Karpas-422 (cell line): ENCODE measurements around the gene CAPN8. TPM values are rescaled to one million over a fixed set of nuclear protein-coding genes. Genes with fewer than 3 reads are reported as not detected.

ENCODE experiments used
- DNase-seq: peaks from one replicate; pipeline ENCODE4 v3.0.0-alpha.2; 2015
- H2AFZ ChIP-seq: fragments of 200-600 bp; sonication (generic); 2 replicates; pipeline ENCODE4 v1.6.1; 2014; ENCODE audit warnings: antibody characterized with exemption, low read length, mixed read lengths
- H3K27ac ChIP-seq: fragments of 200-600 bp; sonication (generic); 2 replicates; pipeline ENCODE4 v1.5.1; 2014; ENCODE audit warnings: mild to moderate bottlenecking, low read length, moderate library complexity
- H3K27me3 ChIP-seq: fragments of 200-600 bp; sonication (generic); 2 replicates; pipeline ENCODE4 v1.6.1; 2014; ENCODE audit warnings: low read length, mixed read lengths
- H3K36me3 ChIP-seq: fragments of 200-600 bp; sonication (generic); 2 replicates; pipeline ENCODE4 v1.6.1; 2014; ENCODE audit warnings: low read length, mixed read lengths; ENCODE audit not compliant: insufficient read depth
- H3K4me1 ChIP-seq: fragments of 200-600 bp; sonication (generic); 2 replicates; pipeline ENCODE4 v1.6.1; 2014; ENCODE audit warnings: mild to moderate bottlenecking, low read length, mixed read lengths
- H3K4me2 ChIP-seq: fragments of 200-600 bp; sonication (generic); 2 replicates; pipeline ENCODE4 v1.6.1; 2014; ENCODE audit warnings: low read length, low read depth, mild to moderate bottlenecking; ENCODE audit not compliant: poor library complexity, severe bottlenecking
- H3K4me3 ChIP-seq: fragments of 200-600 bp; sonication (generic); 2 replicates; pipeline ENCODE4 v1.5.1; 2014; ENCODE audit warnings: mild to moderate bottlenecking, antibody characterized with exemption, low read length, mixed read lengths
- H3K79me2 ChIP-seq: fragments of 200-600 bp; sonication (generic); 2 replicates; pipeline ENCODE4 v1.6.1; 2014; ENCODE audit warnings: mild to moderate bottlenecking, low read length, mixed read lengths
- H3K9ac ChIP-seq: fragments of 200-600 bp; sonication (generic); 2 replicates; pipeline ENCODE4 v1.6.0; 2014; ENCODE audit warnings: low read length
- H3K9me2 ChIP-seq: fragments of 200-600 bp; sonication (generic), shearing (Covaris generic); replicated peaks from 2 replicates; pipeline ENCODE4 v1.6.0; 2014; ENCODE audit warnings: mild to moderate bottlenecking, low read length, moderate library complexity; ENCODE audit not compliant: insufficient read depth
- H3K9me3 ChIP-seq: fragments of 300-700, 200-600 bp; sonication (generic); 2 replicates; pipeline ENCODE4 v1.6.1; 2014; ENCODE audit warnings: low read length, mixed read lengths
- H4K20me1 ChIP-seq: fragments of 200-600 bp; sonication (generic); 2 replicates; pipeline ENCODE4 v1.6.1; 2014; ENCODE audit warnings: mild to moderate bottlenecking, antibody characterized with exemption, low read length, low read depth; ENCODE audit not compliant: insufficient read depth
- total RNA-seq: library from RNA; depleted of rRNA; stranded (reverse); fragments of >200 nt; shearing (Covaris generic); gene quantifications from 2 replicates; pipeline ENCODE4 v1.2.3, GENCODE V29; 2014; ENCODE audit warnings: low replicate concordance

Gene CAPN8
- total RNA-seq, 1 experiment from 2014 or later, result not detected

DNA sequence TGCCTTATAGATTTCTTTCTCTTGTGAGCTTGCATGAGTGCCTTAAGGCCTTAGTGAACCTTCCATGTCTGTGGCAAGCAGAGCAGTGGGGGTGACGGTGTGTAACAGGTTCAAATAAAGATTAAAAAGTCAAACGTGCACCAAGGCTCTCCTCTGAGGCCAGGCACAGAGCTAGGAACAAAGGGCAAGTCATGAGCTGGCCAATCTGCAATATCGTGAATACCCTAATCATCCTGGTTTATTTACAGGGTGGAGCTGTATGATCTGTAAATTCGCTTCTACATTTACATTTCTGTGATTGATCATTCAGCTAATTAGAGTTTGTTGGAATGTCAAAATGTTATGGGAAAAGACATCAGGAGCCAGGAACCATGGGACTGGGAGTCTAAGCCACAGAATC is 120.2 kb downstream of the CAPN8 start:
- peaks cover 2% of the 10 kb centered on the region; the same call in 1 of the 2 replicates for H3K4me1 ChIP-seq
- H2AFZ ChIP-seq, result no peak overlapping the region
- H3K4me3 ChIP-seq, result no peak overlapping the region
- no peaks in the 10 kb centered on the region for H3K36me3 ChIP-seq
- no peak overlapping the region for H3K9ac ChIP-seq
- DNase-seq, result no peak
- H3K9me3 ChIP-seq, result no peaks in the 10 kb centered on the region
- no peaks in the 10 kb centered on the region for H4K20me1 ChIP-seq
- H3K9me2 ChIP-seq, result no peaks in the 10 kb centered on the region
- H3K27ac ChIP-seq, result no peak overlapping the region
- H3K79me2 ChIP-seq, result no peaks in the 10 kb centered on the region
- no peaks in the 10 kb centered on the region for H3K27me3 ChIP-seq
- no peak overlapping the region for H3K4me2 ChIP-seq

DNA sequence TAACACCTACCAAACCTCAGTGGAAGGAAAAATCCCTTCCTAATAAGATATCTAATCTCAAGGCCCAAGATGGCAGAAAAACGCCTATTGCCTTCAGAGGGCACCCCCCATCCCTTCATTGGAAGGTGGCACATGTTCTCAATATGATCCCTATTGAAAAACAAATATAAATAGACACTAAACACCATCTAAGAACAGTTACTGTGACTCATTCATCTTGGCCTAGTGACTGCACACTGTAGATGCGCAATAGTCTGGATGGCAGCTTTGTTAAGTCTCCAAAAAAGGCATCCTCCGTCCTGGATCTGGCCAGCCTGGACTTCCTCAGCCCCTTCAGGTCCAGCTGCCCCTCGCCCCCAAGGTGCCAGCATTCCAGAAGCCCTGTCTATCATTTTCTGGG is 121.9 kb downstream of the CAPN8 start:
- H3K4me1 ChIP-seq, result no peaks in the 10 kb centered on the region
- DNase-seq, result no peak
- H3K27ac ChIP-seq, result no peak overlapping the region
- no peaks in the 10 kb centered on the region for H3K9me2 ChIP-seq
- H3K9ac ChIP-seq, result no peak overlapping the region
- no peaks in the 10 kb centered on the region for H3K36me3 ChIP-seq
- H4K20me1 ChIP-seq, result no peaks in the 10 kb centered on the region
- no peak overlapping the region for H2AFZ ChIP-seq
- no peaks in the 10 kb centered on the region for H3K9me3 ChIP-seq
- no peak overlapping the region for H3K4me2 ChIP-seq
- no peak overlapping the region for H3K4me3 ChIP-seq
- H3K27me3 ChIP-seq, result no peaks in the 10 kb centered on the region
- no peaks in the 10 kb centered on the region for H3K79me2 ChIP-seq

- Histone ChIP-seq H3K9me3 (no peaks in the 10 kb centered on the region), H3K79me2 (no peaks in the 10 kb centered on the region), H3K36me3 (no peaks in the 10 kb centered on the region), H3K4me3 (no peak overlapping the region), H3K9ac (no peak overlapping the region), H4K20me1 (no peaks in the 10 kb centered on the region), H2AFZ (no peak overlapping the region), H3K4me1 (no peaks in the 10 kb centered on the region), H3K27ac (no peak overlapping the region), H3K4me2 (no peak overlapping the region), H3K9me2 (no peaks in the 10 kb centered on the region), H3K27me3 (no peaks in the 10 kb centered on the region)
- no peak for DNase-seq
These were observed 122.7 kb downstream of the CAPN8 start for GRCh38 chr1:223542831-223543230.

GRCh38 chr1:223540485-223541106 is 124.9 kb downstream of the CAPN8 start:
- no peaks in the 10 kb centered on the region for H3K4me1 ChIP-seq
- H3K36me3 ChIP-seq, result no peaks in the 10 kb centered on the region
- H3K9me2 ChIP-seq, result no peaks in the 10 kb centered on the region
- H3K9me3 ChIP-seq, result no peaks in the 10 kb centered on the region
- H3K9ac ChIP-seq, result no peak overlapping the region
- no peak overlapping the region for H2AFZ ChIP-seq
- H3K27ac ChIP-seq, result no peak overlapping the region
- H3K79me2 ChIP-seq, result no peaks in the 10 kb centered on the region
- H3K27me3 ChIP-seq, result no peaks in the 10 kb centered on the region
- no peak for DNase-seq
- no peak overlapping the region for H3K4me2 ChIP-seq
- H3K4me3 ChIP-seq, result no peak overlapping the region
- no peaks in the 10 kb centered on the region for H4K20me1 ChIP-seq

GRCh38 chr1:223539750-223540149 is 125.8 kb downstream of the CAPN8 start:
- Histone ChIP-seq H3K79me2 (no peaks in the 10 kb centered on the region), H3K9me2 (no peaks in the 10 kb centered on the region), H3K36me3 (no peaks in the 10 kb centered on the region), H3K9me3 (no peaks in the 10 kb centered on the region), H2AFZ (no peak overlapping the region), H4K20me1 (no peaks in the 10 kb centered on the region), H3K4me2 (no peak overlapping the region), H3K4me3 (no peak overlapping the region), H3K9ac (no peak overlapping the region), H3K4me1 (no peaks in the 10 kb centered on the region), H3K27ac (no peak overlapping the region), H3K27me3 (no peaks in the 10 kb centered on the region)
- no peak for DNase-seq

GRCh38 chr1:223538981-223539380 is 126.5 kb downstream of the CAPN8 start:
- Histone ChIP-seq H3K4me3 (no peak overlapping the region), H3K4me2 (no peak overlapping the region), H3K4me1 (no peaks in the 10 kb centered on the region), H3K27me3 (no peaks in the 10 kb centered on the region), H3K9me2 (no peaks in the 10 kb centered on the region), H3K9me3 (no peaks in the 10 kb centered on the region), H3K27ac (no peak overlapping the region), H3K36me3 (no peaks in the 10 kb centered on the region), H3K79me2 (no peaks in the 10 kb centered on the region), H4K20me1 (no peaks in the 10 kb centered on the region), H3K9ac (no peak overlapping the region), H2AFZ (no peak overlapping the region)
- no peak for DNase-seq

DNA sequence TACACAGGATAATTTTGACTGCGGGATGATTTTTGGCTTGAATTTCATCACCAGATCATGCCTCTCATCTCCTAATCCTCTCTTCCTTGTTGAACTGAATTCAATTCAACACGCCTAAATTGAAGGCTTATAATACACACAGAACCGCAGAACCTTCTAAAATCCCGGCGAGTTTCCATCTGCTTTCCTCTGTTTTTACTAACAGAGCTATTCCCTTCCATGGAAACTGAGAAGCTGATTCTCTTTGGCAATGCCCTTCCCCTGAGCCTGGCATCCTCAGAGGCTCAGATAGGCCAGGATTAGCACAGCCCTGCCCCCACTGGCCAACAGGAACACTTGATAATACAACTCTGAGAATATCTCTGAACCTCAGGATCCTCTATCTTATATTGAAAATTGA is 130.2 kb downstream of the CAPN8 start:
- Histone ChIP-seq H3K79me2 (no peaks in the 10 kb centered on the region), H3K9me3 (no peaks in the 10 kb centered on the region), H3K36me3 (no peaks in the 10 kb centered on the region), H3K9ac (no peak overlapping the region), H3K4me3 (no peak overlapping the region), H3K27me3 (no peaks in the 10 kb centered on the region), H2AFZ (no peak overlapping the region), H4K20me1 (no peaks in the 10 kb centered on the region), H3K4me2 (no peak overlapping the region), H3K27ac (no peak overlapping the region), H3K4me1 (no peaks in the 10 kb centered on the region), H3K9me2 (no peaks in the 10 kb centered on the region)
- DNase-seq, result no peak

DNA sequence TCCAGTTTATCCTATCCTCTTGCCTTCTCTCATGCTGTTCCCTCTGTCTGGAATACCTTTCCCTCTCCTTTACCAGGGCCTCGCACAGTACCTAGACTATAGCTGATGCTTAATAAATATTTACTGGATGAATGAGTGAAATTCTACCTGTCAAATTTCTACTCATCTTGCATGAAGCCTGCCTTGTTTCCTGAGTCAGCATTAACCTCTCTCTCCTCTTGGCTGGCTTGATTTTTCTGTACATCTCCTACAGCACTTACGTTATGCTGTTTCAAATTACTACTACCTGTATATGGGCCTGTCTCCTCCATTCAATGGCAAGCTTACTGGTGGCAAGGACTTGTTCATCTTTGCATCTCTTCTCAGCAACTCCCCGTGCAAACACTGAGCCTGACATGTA is 130.8 kb downstream of the CAPN8 start:
- Histone ChIP-seq H3K4me1 (no peaks in the 10 kb centered on the region), H2AFZ (no peak overlapping the region), H3K9me2 (no peaks in the 10 kb centered on the region), H3K4me3 (no peak overlapping the region), H3K4me2 (no peak overlapping the region), H3K27me3 (no peaks in the 10 kb centered on the region), H3K27ac (no peak overlapping the region), H3K9me3 (no peaks in the 10 kb centered on the region), H3K79me2 (no peaks in the 10 kb centered on the region), H4K20me1 (no peaks in the 10 kb centered on the region), H3K36me3 (no peaks in the 10 kb centered on the region), H3K9ac (no peak overlapping the region)
- no peak for DNase-seq

DNA sequence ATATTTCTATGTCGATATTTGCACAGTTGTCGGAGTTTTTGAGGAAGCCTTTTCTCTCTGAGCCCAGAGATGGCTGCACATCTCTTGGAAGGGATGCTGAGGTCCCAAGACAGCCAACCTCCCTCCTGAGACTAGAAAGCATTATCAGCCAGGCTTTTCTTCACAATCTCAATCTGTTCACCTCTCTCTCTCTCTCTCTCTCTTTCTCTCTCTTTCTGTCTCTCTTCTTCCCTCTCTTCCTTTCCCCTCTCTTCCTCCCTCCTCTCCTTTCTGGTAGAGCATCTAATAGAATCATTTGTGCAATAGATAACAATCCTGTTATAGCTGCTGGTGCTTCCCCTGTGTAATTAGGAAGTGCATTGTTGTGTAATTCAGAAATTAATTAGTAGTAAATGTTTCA is 131.8 kb downstream of the CAPN8 start:
- Histone ChIP-seq H4K20me1 (no peaks in the 10 kb centered on the region), H3K9ac (no peak overlapping the region), H3K27ac (no peak overlapping the region), H3K4me3 (no peak overlapping the region), H3K4me2 (no peak overlapping the region), H3K9me3 (no peaks in the 10 kb centered on the region), H3K79me2 (no peaks in the 10 kb centered on the region), H3K4me1 (no peaks in the 10 kb centered on the region), H2AFZ (no peak overlapping the region), H3K9me2 (no peaks in the 10 kb centered on the region), H3K36me3 (no peaks in the 10 kb centered on the region), H3K27me3 (no peaks in the 10 kb centered on the region)
- no peak for DNase-seq
